H1 (cell line): Measurements from ENCODE around the gene TOP3A. TPM values are rescaled to one million over a fixed set of nuclear protein-coding genes. Genes with fewer than 3 reads are reported as not detected.

ENCODE experiments used
- HDAC2 ChIP-seq, 2 experiments: fragments of 300-600 bp in 1 of 2; sonication (generic) in 1 of 2; IDR thresholded peaks; 2 replicates each; pipeline ENCODE4 v1.6.1; 2011 to 2012; ENCODE audit warnings: low read depth in 2 of 2, low read length in 2 of 2, mild to moderate bottlenecking in 2 of 2, moderate library complexity in 2 of 2, borderline replicate concordance in 1 of 2, inconsistent platforms in 1 of 2
- SAP30 ChIP-seq: fragments of 300-600 bp; sonication (generic); IDR thresholded peaks from 2 replicates; pipeline ENCODE4 v1.7.1; 2012; ENCODE audit warnings: low read length, moderate library complexity, mild to moderate bottlenecking, inconsistent platforms; ENCODE audit not compliant: insufficient read depth, insufficient replicate concordance
- SIN3A ChIP-seq, 2 experiments: IDR thresholded peaks in 1 of 2; conservative IDR thresholded peaks in 1 of 2; 2 replicates each; pipeline ENCODE4 v1.6.1; 2011 to 2012; ENCODE audit warnings: low read length in 2 of 2, improper control_type of control experiment in 1 of 2, low read depth in 1 of 2, mild to moderate bottlenecking in 1 of 2
- SP2 ChIP-seq: IDR thresholded peaks from 2 replicates; pipeline ENCODE4 v1.6.1; 2012; ENCODE audit warnings: mild to moderate bottlenecking, low read length, inconsistent platforms
- TCF12 ChIP-seq: IDR thresholded peaks from 2 replicates; pipeline ENCODE4 v1.6.1; 2011; ENCODE audit warnings: low read depth, mild to moderate bottlenecking, low read length
- ZNF274 ChIP-seq: IDR thresholded peaks from 2 replicates; pipeline ENCODE4 v1.7.0; 2012; ENCODE audit warnings: low read length, borderline replicate concordance; ENCODE audit errors: extremely low read depth
- polyA plus RNA-seq, 7 experiments: library from polyadenylated mRNA; depleted of rRNA in 3 of 7; stranded (reverse) in 5 of 7; unstranded in 2 of 7; fragments of >200 nt in 5 of 7; fragments of 200-250 nt in 2 of 7; gene quantifications; 1 replicate in 5 of 7; 2 replicates in 1 of 7; 4 replicates in 1 of 7; pipeline versions ENCODE4 v1.2.1 to v1.2.3, GENCODE V29; 2011 to 2013; ENCODE audit warnings: missing spikeins in 2 of 7, mixed read lengths in 2 of 7
- total RNA-seq: library from RNA; stranded (reverse); fragmentation: NEBNext Ultra II Directional; extraction: Animal tissue kit (Norgen Biotek cat#: 25700); gene quantifications from 2 replicates; pipeline ENCODE4 v1.2.1, GENCODE V29; 2021

Gene TOP3A
- total and polyA plus RNA-seq, 2 of the 8 experiments (the other 6 are each of a cell fraction or from before 2014, with no cell fraction given) = 23.4 to 54.3 TPM

GRCh38 chr17:18235743-18236256 is 79.0 kb downstream of the TOP3A start (continued):
- TF ChIP-seq HDAC2 (IDR thresholded peaks at IDR 0.05; ENCODE audit: borderline replicate concordance in 1 of 2, low read depth in 2 of 2, low read length in 2 of 2) = no peak
- no peak for TF ChIP-seq SP2
- no peak for TF ChIP-seq ZNF274
- TF ChIP-seq SIN3A (conservative IDR thresholded peaks at IDR 0.05 in 1 of 2, IDR thresholded peaks at IDR 0.05 in 1 of 2; ENCODE audit: low read depth in 1 of 2, low read length in 2 of 2) = no peak
- TF ChIP-seq TCF12 = no peak
- TF ChIP-seq SAP30 = no peak
